Lung (tissue), 12 donors: ENCODE measurements around the gene B4GALNT2. TPM values are rescaled to one million over a fixed set of nuclear protein-coding genes. Genes with fewer than 3 reads are reported as not detected.

Source experiments
- ATAC-seq: fragments of 200-7000 bp; cut with Tn5 transposase; one replicate; pipeline ENCODE4 v1.9.1; 2020; ENCODE audit warnings: moderate number of reproducible peaks; ENCODE audit not compliant: insufficient read depth, low FRiP score
- DNase-seq, 3 donors: peaks; one replicate each; pipeline ENCODE4 v3.0.0-alpha.2; 2013 to 2017
- H3K27ac ChIP-seq, 2 donors: one replicate each; pipeline ENCODE4 v1.5.1; 2013; ENCODE audit warnings: mild to moderate bottlenecking in 2 of 2, moderate library complexity in 2 of 2, control low read depth in 1 of 2, inconsistent platforms in 1 of 2, low read depth in 1 of 2, low read length in 1 of 2
- H3K27me3 ChIP-seq, 3 donors: one replicate each; pipeline ENCODE4 v1.5.1; 2013; ENCODE audit warnings: low read length in 2 of 3; ENCODE audit not compliant: control insufficient read depth in 3 of 3, insufficient read depth in 3 of 3
- H3K36me3 ChIP-seq, 4 donors: one replicate each; pipeline ENCODE4 v1.5.1; 2013; ENCODE audit warnings: low read length in 4 of 4, mild to moderate bottlenecking in 1 of 4, moderate library complexity in 1 of 4; ENCODE audit not compliant: control insufficient read depth in 4 of 4, insufficient read depth in 4 of 4
- H3K4me1 ChIP-seq, 5 donors: one replicate each; pipeline ENCODE4 v1.5.1; 2013; ENCODE audit warnings: low read length in 5 of 5, mild to moderate bottlenecking in 2 of 5, moderate library complexity in 1 of 5; ENCODE audit not compliant: control insufficient read depth in 5 of 5, insufficient read depth in 5 of 5
- H3K4me3 ChIP-seq: one replicate; pipeline ENCODE4 v1.5.1; 2013; ENCODE audit warnings: mild to moderate bottlenecking, control low read depth, moderate library complexity
- H3K9ac ChIP-seq, 2 donors: one replicate each; pipeline ENCODE4 v1.5.1; 2013; ENCODE audit warnings: low read length in 2 of 2, control low read depth in 1 of 2; ENCODE audit not compliant: insufficient read depth in 1 of 2
- H3K9me3 ChIP-seq, 4 donors: one replicate each; pipeline ENCODE4 v1.5.1; 2013; ENCODE audit warnings: low read length in 3 of 4, mild to moderate bottlenecking in 1 of 4, moderate library complexity in 1 of 4; ENCODE audit not compliant: control insufficient read depth in 4 of 4, insufficient read depth in 3 of 4
- CTCF ChIP-seq: IDR thresholded peaks from 2 replicates; pipeline ENCODE4 v1.5.1; 2012; ENCODE audit warnings: mild to moderate bottlenecking; ENCODE audit errors: control extremely low read depth, extremely low read depth
- WGBS, 2 donors: extraction: QIAGEN DNeasy Blood & Tissue Kit; methylation state at CpG; one replicate each; pipeline ENCODE4 v1.1.7; 2013; 5-methylcytosine and 5-hydroxymethylcytosine counted together
- polyA plus RNA-seq, 2 donors: library from polyadenylated mRNA; stranded (reverse); fragments of 200-250 nt; gene quantifications; one replicate each; pipeline ENCODE4 v1.2.1, GENCODE V29; 2013
- total RNA-seq, 2 donors: library from RNA; depleted of rRNA in 1 of 2; stranded (reverse); fragments of >200 nt in 1 of 2; gene quantifications; one replicate each; pipeline ENCODE4 v1.2.1, GENCODE V29; 2014 to 2021
- donor health status: control.
- donor health status: control.
- donor health status: Bipolar disorder and iron deficiency.
- donor health status: healthy.
- donor health status: DM: yes; HTN: yes; CAD: no.

B4GALNT2 gene
- total and polyA plus RNA-seq, 4 donors = 0.08 to 0.25 (median 0.15) TPM; not detected in 1

- Histone ChIP-seq H3K4me3 (no peak overlapping the region), H3K4me1 (no peaks in the 10 kb centered on the region), H3K27me3 (peaks cover 0 to 6% (median 5%) of the 10 kb centered on the region in 3 donors), H3K27ac (no peak overlapping the region), H3K36me3 (no peaks in the 10 kb centered on the region), H3K9ac (no peak overlapping the region), H3K9me3 (no peaks in the 10 kb centered on the region)
- DNase-seq (no peak), ATAC-seq (no peak)
- WGBS, 2 donors = 64 to 84% methylated on average over 3 of the region's 3 CpGs
- TF ChIP-seq CTCF = no peak
Measured at GRCh38 chr17:49146620-49147306, 14.2 kb downstream of the B4GALNT2 start.

- TF ChIP-seq CTCF = no peak
- H3K9me3 ChIP-seq = no peaks in the 10 kb centered on the region
- 86 to 92% methylated on average over 6 of the region's 6 CpGs for WGBS, 2 donors
- H3K27ac ChIP-seq = no peak overlapping the region
- peaks cover 0 to 5% (median 5%) of the 10 kb centered on the region in 3 donors for H3K27me3 ChIP-seq
- no peak overlapping the region for H3K4me3 ChIP-seq
- no peak for DNase-seq
- no peaks in the 10 kb centered on the region for H3K36me3 ChIP-seq
- no peak overlapping the region for H3K9ac ChIP-seq
- no peaks in the 10 kb centered on the region for H3K4me1 ChIP-seq
- no peak for ATAC-seq
Measured at GRCh38 chr17:49148171-49148570, 15.6 kb downstream of the B4GALNT2 start.

- Histone ChIP-seq H3K9me3 (no peaks in the 10 kb centered on the region), H3K9ac (no peak overlapping the region), H3K36me3 (no peaks in the 10 kb centered on the region), H3K4me1 (no peaks in the 10 kb centered on the region), H3K4me3 (no peak overlapping the region), H3K27ac (no peak overlapping the region), H3K27me3 (peaks cover 0 to 8% (median 0%) of the 10 kb centered on the region in 3 donors)
- no peak for DNase-seq
- no peak for ATAC-seq
- WGBS, 2 donors = 72 to 77% methylated on average over 4 of the region's 4 CpGs
- TF ChIP-seq CTCF = no peak
Measured at GRCh38 chr17:49151996-49152395, 19.4 kb downstream of the B4GALNT2 start.

GRCh38 chr17:49156256-49156655 is 23.7 kb downstream of the B4GALNT2 start:
- Histone ChIP-seq H3K4me3 (no peak overlapping the region), H3K36me3 (no peaks in the 10 kb centered on the region), H3K27ac (no peak overlapping the region), H3K4me1 (no peaks in the 10 kb centered on the region), H3K9me3 (no peaks in the 10 kb centered on the region), H3K9ac (no peak overlapping the region), H3K27me3 (peaks cover 0 to 26% (median 10%) of the 10 kb centered on the region in 3 donors)
- WGBS, 2 donors = 61 to 80% methylated on average over 11 of the region's 11 CpGs
- no peak for TF ChIP-seq CTCF
- ATAC-seq (no peak), DNase-seq (no peak)
